Endothelial cell of umbilical vein (primary cell): ENCODE results near the gene MITF. TPM values are rescaled to one million over a fixed set of nuclear protein-coding genes. Genes with fewer than 3 reads are reported as not detected.

ENCODE experiments used
- BruUV-seq: library from RNA; stranded (reverse); fragments of 400-500 nt; replicated peaks from 2 replicates; lab custom pipeline; 2021; lab: Mats Ljungman, UMichigan
- CTCF ChIA-PET: fragments of 300-600, 350-600 bp; sonication (Branson Sonifier 250); formaldehyde crosslinking; loops from one replicate; lab custom pipeline; 2021; ENCODE audit warnings: antibody characterized with exemption, inconsistent platforms; lab: Charles Lee
- POLR2A ChIA-PET: fragments of 300-600, 350-600 bp; sonication (Branson Sonifier 250); formaldehyde crosslinking; loops from one replicate; lab custom pipeline; 2021; ENCODE audit warnings: antibody characterized with exemption, inconsistent platforms; lab: Charles Lee
- DNase-seq: peaks from one replicate; pipeline ENCODE4 v3.0.0-alpha.2; 2011; ENCODE audit warnings: low read depth, low spot score
- FAIRE-seq: peaks from 2 replicates; lab custom pipeline; 2011; peaks lifted over from hg19 to GRCh38; lab: Jason Lieb, UNC
- H2AFZ ChIP-seq: 2 replicates; pipeline ENCODE4 v1.6.0; 2012; ENCODE audit warnings: low read depth, low read length, control low read depth, inconsistent platforms
- H3K27ac ChIP-seq: 2 replicates; pipeline ENCODE4 v1.5.1; 2011; ENCODE audit warnings: low read depth, mild to moderate bottlenecking, control low read depth, low read length, moderate library complexity; ENCODE audit not compliant: insufficient read depth
- H3K27me3 ChIP-seq, 2 experiments: 2 replicates each; pipeline versions ENCODE4 v1.6.0 to v1.6.1; 2011; ENCODE audit warnings: low read length in 2 of 2, mixed read lengths in 1 of 2; ENCODE audit not compliant: control insufficient read depth in 2 of 2, insufficient read depth in 2 of 2
- H3K36me3 ChIP-seq, 2 experiments: 2 replicates in 1 of 2; 3 replicates in 1 of 2; pipeline ENCODE4 v1.5.1; 2011; ENCODE audit warnings: low read length in 2 of 2, mild to moderate bottlenecking in 1 of 2, moderate library complexity in 1 of 2; ENCODE audit not compliant: control insufficient read depth in 2 of 2, insufficient read depth in 2 of 2; ENCODE audit errors: extremely low read depth in 1 of 2
- H3K4me1 ChIP-seq: 3 replicates; pipeline ENCODE4 v1.5.1; 2011; ENCODE audit warnings: mild to moderate bottlenecking, low read length; ENCODE audit not compliant: control insufficient read depth, insufficient read depth; ENCODE audit errors: extremely low read depth
- H3K4me2 ChIP-seq: 2 replicates; pipeline ENCODE4 v1.6.1; 2011; ENCODE audit warnings: low read length, control low read depth, mixed read lengths; ENCODE audit not compliant: insufficient read depth
- H3K4me3 ChIP-seq, 3 experiments: fragments of 200-600 bp in 1 of 3; sonication (generic), shearing (Covaris generic) in 1 of 3; replicated peaks in 1 of 3; 2 replicates each; pipeline ENCODE4 v1.5.1; 2011 to 2016; ENCODE audit warnings: control low read depth in 3 of 3, low read length in 3 of 3, mild to moderate bottlenecking in 2 of 3, inconsistent platforms in 1 of 3, low read depth in 1 of 3, moderate library complexity in 1 of 3; ENCODE audit not compliant: insufficient read depth in 1 of 3
- H3K79me2 ChIP-seq: 2 replicates; pipeline ENCODE4 v1.6.0; 2012; ENCODE audit warnings: low read length, inconsistent platforms; ENCODE audit not compliant: control insufficient read depth, insufficient read depth
- H3K9ac ChIP-seq: replicated peaks from 2 replicates; pipeline ENCODE3; 2011; ENCODE audit warnings: low read length, control low read depth; ENCODE audit not compliant: insufficient read depth; ENCODE audit errors: extremely low read depth
- H3K9me1 ChIP-seq: replicated peaks from 3 replicates; pipeline ENCODE4 v1.6.0; 2011; ENCODE audit warnings: mild to moderate bottlenecking, low read length; ENCODE audit not compliant: control insufficient read depth, insufficient read depth; ENCODE audit errors: extremely low read depth
- H3K9me3 ChIP-seq: replicated peaks from 2 replicates; pipeline ENCODE4 v1.5.1; 2012; ENCODE audit warnings: low read length, inconsistent platforms; ENCODE audit not compliant: control insufficient read depth, insufficient read depth
- H4K20me1 ChIP-seq: replicated peaks from 2 replicates; pipeline ENCODE3; 2011; ENCODE audit warnings: mild to moderate bottlenecking, low read length; ENCODE audit not compliant: control insufficient read depth, insufficient read depth; ENCODE audit errors: extremely low read depth
- EZH2 ChIP-seq: IDR thresholded peaks from 2 replicates; pipeline ENCODE4 v1.6.1; 2012; ENCODE audit warnings: borderline replicate concordance, low read depth, mild to moderate bottlenecking, moderate library complexity, low read length, inconsistent platforms; ENCODE audit not compliant: severe bottlenecking
- FOS ChIP-seq: IDR thresholded peaks from 2 replicates; pipeline ENCODE4 v1.6.1; 2011; ENCODE audit warnings: mild to moderate bottlenecking, low read length, moderate library complexity, borderline replicate concordance; ENCODE audit not compliant: insufficient read depth
- JUN ChIP-seq: IDR thresholded peaks from 2 replicates; pipeline ENCODE4 v1.6.1; 2011; ENCODE audit warnings: borderline replicate concordance, low read depth; ENCODE audit not compliant: insufficient read length, insufficient read depth
- POLR2A ChIP-seq: IDR thresholded peaks from 2 replicates; pipeline ENCODE4 v1.6.1; 2012; ENCODE audit warnings: low read depth, mild to moderate bottlenecking, control low read depth, low read length
- POLR2AphosphoS5 ChIP-seq: IDR thresholded peaks from 2 replicates; pipeline ENCODE4 v1.6.1; 2012; ENCODE audit warnings: low read depth, mild to moderate bottlenecking, control low read depth, low read length, moderate library complexity; ENCODE audit not compliant: insufficient read depth
- dilution Hi-C: fragments of 300-500 bp; cut with MboI; formaldehyde crosslinking; loops from one replicate; pipeline ENCODE4 v1.15.0; 2019; ENCODE audit warnings: low sequenced_read_pairs; ENCODE audit not compliant: extremely low pct_ligation_motif_present
- intact Hi-C: fragments of 100-400 bp; cut with micrococcal nuclease; formaldehyde crosslinking; loops from one replicate; pipeline ENCODE4 v1.10.0; 2022
- polyA plus RNA-seq, 4 experiments: library from polyadenylated mRNA; depleted of rRNA in 3 of 4; stranded (reverse) in 3 of 4; unstranded in 1 of 4; fragments of >200 nt; gene quantifications; 2 replicates each; pipeline versions ENCODE4 v1.2.1 to v1.2.3, GENCODE V29; 2011 to 2012; ENCODE audit warnings: missing spikeins in 1 of 4
- total RNA-seq: library from RNA; stranded (reverse); gene quantifications from 2 replicates; pipeline ENCODE4 v1.2.3, GENCODE V29; 2021
- TF ChIP-seq, protein P1 (sequence below): IDR thresholded peaks from 2 replicates; pipeline ENCODE4 v1.6.1; 2011; ENCODE audit not compliant: insufficient read depth, insufficient read length
- TF ChIP-seq, protein P2 (sequence below), 2 donors: IDR thresholded peaks; 1 replicate in 1 of 2; 2 replicates in 1 of 2; pipeline ENCODE4 v1.5.1; 2011; ENCODE audit warnings: low read length in 2 of 2, mild to moderate bottlenecking in 2 of 2, moderate library complexity in 2 of 2, control low read depth in 1 of 2, inconsistent platforms in 1 of 2, low read depth in 1 of 2; ENCODE audit not compliant: insufficient read depth in 1 of 2; ENCODE audit errors: extremely low read depth in 1 of 2

The MITF gene
- total and polyA plus RNA-seq, 2 donors (not counting 3 experiments of a cell fraction or from before 2014, with no cell fraction given): 1.6 to 2.5 TPM

DNA sequence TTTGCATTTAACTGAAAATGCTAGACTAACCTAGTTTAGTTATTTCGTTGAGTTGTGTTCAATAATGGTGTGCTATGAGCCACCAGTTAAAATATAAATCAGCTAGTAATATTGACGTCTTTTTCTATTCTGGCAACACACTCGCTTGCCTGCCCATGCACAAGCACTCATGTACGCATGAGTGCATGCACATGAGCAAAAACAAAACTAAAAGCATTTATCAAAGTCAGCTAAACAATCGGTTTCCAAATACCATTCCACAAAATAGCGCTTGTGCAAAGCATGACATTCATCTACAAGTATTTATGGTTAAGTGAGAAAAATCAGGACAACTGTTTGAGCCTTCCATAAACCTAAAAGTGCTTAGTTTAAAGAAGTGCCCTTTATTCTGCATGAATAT lies 247.2 kb downstream of the MITF start:
- no peaks in the 10 kb centered on the region for H3K4me1 ChIP-seq
- no peaks in the 10 kb centered on the region for H3K79me2 ChIP-seq
- H3K4me3 ChIP-seq: no peak overlapping the region
- H3K27ac ChIP-seq: no peak overlapping the region
- BruUV-seq: no TSS peak
- H3K27me3 ChIP-seq: peaks cover 2 to 3% of the 10 kb centered on the region in 2 experiments
- DNase-seq: no peak
- CTCF ChIA-PET: interaction anchor here (1.5 kb wide), 1 partner anchor 11 kb away, joined by 3 read pairs; no protein-coding TSS in a partner anchor
- TF ChIP-seq, protein P1, sequence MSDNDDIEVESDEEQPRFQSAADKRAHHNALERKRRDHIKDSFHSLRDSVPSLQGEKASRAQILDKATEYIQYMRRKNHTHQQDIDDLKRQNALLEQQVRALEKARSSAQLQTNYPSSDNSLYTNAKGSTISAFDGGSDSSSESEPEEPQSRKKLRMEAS: no peak
- TF ChIP-seq POLR2A: no peak
- TF ChIP-seq POLR2AphosphoS5: no peak
- TF ChIP-seq, protein P2, sequence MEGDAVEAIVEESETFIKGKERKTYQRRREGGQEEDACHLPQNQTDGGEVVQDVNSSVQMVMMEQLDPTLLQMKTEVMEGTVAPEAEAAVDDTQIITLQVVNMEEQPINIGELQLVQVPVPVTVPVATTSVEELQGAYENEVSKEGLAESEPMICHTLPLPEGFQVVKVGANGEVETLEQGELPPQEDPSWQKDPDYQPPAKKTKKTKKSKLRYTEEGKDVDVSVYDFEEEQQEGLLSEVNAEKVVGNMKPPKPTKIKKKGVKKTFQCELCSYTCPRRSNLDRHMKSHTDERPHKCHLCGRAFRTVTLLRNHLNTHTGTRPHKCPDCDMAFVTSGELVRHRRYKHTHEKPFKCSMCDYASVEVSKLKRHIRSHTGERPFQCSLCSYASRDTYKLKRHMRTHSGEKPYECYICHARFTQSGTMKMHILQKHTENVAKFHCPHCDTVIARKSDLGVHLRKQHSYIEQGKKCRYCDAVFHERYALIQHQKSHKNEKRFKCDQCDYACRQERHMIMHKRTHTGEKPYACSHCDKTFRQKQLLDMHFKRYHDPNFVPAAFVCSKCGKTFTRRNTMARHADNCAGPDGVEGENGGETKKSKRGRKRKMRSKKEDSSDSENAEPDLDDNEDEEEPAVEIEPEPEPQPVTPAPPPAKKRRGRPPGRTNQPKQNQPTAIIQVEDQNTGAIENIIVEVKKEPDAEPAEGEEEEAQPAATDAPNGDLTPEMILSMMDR (IDR thresholded peaks at IDR 0.05; ENCODE audit: extremely low read depth in 1 of 2, insufficient read depth in 1 of 2, low read depth in 1 of 2, low read length in 2 of 2): no peak
- no peak for TF ChIP-seq EZH2
- no peak for TF ChIP-seq FOS
- no peak for TF ChIP-seq JUN
- POLR2A ChIA-PET: no interaction called here
- no peak overlapping the region for H3K4me2 ChIP-seq
- H3K9ac ChIP-seq: no peak overlapping the region
- intact Hi-C loops (no loop called here), dilution Hi-C loops (no loop called here)
- H4K20me1 ChIP-seq: no peaks in the 10 kb centered on the region
- no peak overlapping the region for H2AFZ ChIP-seq
- H3K9me3 ChIP-seq: no peaks in the 10 kb centered on the region
- no peak for FAIRE-seq
- no peaks in the 10 kb centered on the region for H3K9me1 ChIP-seq
- no peaks in the 10 kb centered on the region for H3K36me3 ChIP-seq
